Measurements from ENCODE around the gene ERF.

DNA sequence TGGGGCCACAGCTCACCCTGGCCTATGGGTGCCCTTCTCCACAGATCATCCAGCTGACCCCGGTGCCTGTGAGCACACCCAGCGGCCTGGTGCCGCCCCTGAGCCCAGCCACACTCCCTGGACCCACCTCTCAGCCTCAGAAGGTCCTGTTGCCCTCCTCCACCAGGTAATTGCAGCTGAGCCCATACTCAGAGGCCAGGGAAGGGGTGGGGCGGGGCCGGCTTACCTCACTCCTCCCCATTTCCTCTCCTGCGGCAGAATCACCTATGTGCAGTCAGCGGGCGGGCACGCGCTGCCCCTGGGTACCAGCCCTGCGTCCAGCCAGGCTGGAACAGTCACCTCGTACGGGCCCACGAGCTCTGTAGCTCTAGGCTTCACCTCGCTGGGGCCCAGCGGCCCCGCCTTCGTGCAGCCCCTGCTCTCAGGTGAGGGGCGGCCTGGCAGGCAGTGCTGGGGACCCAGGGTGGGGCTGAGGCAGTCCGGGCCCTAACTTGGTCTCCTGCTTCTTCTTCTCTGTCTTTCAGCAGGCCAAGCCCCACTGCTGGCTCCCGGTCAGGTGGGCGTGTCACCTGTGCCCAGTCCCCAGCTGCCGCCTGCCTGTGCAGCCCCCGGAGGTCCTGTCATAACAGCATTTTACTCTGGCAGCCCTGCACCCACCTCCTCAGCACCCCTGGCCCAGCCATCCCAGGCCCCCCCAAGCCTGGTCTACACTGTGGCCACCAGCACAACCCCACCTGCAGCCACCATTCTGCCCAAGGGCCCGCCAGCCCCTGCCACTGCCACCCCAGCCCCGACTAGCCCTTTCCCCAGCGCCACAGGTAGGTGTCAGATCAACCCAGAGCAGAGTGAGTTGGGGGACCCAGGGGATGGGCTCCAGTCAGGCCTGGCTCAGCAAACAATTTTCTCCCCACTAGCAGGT, 37.4 kb upstream of the ERF start:
- TF ChIP-seq POLR2AphosphoS5 (IDR thresholded peaks at IDR 0.05; ENCODE audit: low read depth, low read length) (no peak), TAF1 (IDR thresholded peaks at IDR 0.05; ENCODE audit: low read depth, low read length) (no peak), POLR2A (IDR thresholded peaks at IDR 0.05; ENCODE audit: low read depth, low read length) (no peak)
